ENCODE data around the gene RBM15B.

DNA sequence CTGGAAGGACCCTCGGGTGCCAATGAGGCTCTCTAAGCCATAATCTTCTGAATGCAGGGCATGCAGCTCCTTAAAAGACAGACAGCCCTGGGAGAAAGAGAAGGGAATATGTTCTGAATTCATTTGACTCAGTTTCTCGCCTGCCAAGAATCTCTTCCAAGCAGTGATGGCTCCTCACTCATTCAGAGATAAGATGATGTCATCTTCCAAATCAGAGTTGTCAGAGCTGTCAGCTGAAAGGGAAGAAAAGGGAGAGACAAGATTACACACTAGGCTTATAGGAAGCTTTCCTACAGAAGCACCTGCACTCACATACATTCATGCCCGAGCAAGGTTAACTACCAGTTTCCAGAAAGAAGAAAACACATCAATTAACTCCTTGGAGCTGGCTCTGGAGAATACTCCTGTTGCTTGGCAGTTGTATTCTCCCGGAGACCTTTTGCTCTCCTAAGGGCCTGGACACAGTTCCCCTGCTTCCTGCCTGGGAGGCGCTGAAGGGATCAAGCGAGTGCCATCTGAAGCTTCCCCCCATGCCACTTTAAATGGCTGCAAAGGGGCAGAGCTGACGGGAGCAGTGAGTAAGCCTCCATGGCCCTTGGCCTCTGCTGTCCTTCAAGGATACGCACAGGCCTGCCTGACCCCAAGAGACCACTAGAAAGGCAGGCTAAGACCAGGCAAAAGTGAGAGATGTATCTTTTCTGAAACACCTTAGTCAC, 7.7 kb downstream of the RBM15B start:
- TF ChIP-seq POLR2AphosphoS5 (IDR thresholded peaks at IDR 0.05; ENCODE audit: low read depth, low read length) (no peak), POLR2A (IDR thresholded peaks at IDR 0.05; ENCODE audit: low read depth, low read length) (no peak), TAF1 (IDR thresholded peaks at IDR 0.05; ENCODE audit: low read depth, low read length) (no peak), PAX5 (IDR thresholded peaks at IDR 0.05; ENCODE audit: insufficient read depth, low read length, severe bottlenecking) (no peak)
